HUDEP-2 (cell line): Measurements from ENCODE around the gene P3H2.
"Not testable (repeated sequence)": the region's sequence is repeated elsewhere in the genome, so short reads cannot be mapped to it uniquely, and the experiment has no call there.

Experiments used
- DNase-seq, 76 experiments: peaks; one replicate each; lab custom pipeline; 2025; ENCODE audit not compliant: unreplicated experiment in 76 of 76; lab: John Stamatoyannopoulos, UW

Gene P3H2, protein sequence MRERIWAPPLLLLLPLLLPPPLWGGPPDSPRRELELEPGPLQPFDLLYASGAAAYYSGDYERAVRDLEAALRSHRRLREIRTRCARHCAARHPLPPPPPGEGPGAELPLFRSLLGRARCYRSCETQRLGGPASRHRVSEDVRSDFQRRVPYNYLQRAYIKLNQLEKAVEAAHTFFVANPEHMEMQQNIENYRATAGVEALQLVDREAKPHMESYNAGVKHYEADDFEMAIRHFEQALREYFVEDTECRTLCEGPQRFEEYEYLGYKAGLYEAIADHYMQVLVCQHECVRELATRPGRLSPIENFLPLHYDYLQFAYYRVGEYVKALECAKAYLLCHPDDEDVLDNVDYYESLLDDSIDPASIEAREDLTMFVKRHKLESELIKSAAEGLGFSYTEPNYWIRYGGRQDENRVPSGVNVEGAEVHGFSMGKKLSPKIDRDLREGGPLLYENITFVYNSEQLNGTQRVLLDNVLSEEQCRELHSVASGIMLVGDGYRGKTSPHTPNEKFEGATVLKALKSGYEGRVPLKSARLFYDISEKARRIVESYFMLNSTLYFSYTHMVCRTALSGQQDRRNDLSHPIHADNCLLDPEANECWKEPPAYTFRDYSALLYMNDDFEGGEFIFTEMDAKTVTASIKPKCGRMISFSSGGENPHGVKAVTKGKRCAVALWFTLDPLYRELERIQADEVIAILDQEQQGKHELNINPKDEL

DNA sequence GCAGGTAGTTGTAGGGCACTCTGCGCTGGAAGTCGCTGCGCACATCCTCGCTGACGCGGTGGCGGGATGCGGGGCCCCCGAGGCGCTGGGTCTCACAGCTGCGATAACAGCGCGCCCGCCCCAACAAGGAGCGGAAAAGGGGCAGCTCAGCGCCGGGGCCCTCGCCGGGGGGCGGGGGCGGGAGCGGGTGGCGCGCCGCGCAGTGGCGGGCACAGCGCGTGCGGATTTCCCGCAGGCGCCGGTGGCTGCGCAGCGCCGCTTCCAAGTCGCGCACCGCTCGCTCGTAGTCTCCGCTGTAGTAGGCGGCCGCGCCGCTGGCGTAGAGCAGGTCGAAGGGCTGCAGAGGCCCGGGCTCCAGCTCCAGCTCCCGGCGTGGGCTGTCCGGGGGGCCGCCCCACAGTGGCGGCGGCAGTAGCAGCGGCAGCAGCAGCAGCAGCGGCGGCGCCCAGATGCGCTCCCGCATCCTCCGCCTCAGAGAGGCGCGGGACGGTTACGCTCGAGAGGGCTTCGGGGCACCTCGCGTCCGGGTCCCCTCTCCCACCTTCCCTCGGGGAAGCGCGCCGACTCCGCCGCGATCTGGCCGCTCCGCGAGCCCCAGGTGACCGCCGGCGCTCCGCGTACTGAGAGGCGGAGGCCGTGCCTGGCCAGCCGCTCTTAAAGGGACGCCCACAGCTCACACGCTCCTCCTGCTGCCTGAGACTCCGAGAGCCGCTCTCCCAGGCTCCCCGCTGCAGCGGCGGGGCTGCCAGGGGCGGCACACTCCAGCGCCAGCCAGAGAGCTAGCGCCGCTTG, at the start of gene P3H2:
P3H2 (minus strand) TSS at position 629 of the 792 bp plus-strand sequence; CDS start at position 463, 166 bp downstream.
- peak in 2 of 76 experiments; percentile 0 to 3 for DNase-seq

DNA sequence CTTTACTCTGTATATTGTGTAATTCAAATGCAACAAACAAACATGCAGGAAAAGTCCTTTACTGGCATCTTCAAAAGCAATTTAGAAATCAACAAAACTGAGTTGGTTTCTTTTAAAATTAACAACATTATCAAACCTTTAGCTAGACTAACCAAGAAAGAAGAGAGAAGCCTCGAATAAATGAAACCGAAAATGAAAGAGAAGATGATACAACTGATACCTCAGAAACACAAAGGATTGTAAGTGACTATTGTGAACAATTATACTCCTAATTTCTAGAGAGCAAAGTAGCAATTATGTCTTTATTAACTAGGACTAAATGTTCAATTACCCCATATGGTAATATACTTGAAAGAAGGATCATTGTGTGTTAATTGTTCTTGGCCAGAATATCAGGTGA, 49.2 kb upstream of the P3H2 start:
- no peak for DNase-seq

DNA sequence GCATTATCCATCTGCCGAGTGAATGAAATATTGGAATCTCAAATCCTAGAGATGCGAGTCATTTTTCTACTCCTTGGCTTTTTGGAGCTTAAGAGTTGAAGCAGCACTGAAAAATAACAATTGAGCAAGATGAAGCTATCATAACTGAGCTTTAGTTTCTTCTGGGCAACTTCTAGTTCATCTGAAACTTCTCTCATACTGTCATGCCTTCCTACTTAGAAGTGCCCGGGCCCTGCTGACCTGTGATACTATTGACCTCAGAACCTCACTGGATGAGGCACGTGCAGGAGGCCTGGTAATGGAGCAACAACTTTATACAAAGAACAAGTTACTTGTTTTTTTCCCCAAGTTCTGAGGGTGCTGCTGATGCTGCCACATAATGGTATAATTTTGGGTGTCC, 48.5 kb upstream of the P3H2 start:
- no peak for DNase-seq

DNA sequence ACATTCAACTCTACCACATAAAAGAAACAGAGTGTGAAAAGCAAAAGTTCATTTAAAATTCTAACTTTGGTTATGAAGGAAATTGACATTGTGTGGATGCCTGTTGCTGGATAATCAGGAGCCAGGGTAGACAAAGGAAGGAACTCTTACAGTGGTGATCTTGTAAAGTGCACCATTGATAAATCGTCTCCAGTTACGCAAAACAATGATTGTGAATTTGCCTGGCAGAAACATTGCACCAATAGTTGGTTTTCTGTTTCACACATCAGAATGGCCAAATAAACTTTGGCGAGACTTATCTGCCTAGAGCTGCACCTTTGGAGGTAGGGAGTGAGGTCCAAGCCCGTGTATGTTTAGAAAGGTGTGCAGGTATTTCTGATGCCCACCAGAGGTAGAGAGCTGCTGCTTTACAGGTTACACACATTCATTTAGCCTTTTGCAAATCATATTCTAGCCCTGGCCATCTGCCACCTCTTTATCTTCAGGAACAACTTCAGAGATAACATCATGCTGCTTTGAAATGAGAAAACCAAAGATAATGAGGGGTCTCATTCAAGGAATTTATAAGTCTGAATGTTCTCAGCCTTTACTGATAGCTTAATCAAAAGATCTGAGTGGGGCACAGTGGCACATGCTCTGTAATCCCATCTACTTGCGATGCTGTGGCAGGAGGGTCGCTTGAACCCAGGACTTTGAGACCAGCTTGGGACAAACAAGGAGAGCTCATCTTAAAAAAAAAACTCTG, 47.4 kb upstream of the P3H2 start:
- DNase-seq = no peak

DNA sequence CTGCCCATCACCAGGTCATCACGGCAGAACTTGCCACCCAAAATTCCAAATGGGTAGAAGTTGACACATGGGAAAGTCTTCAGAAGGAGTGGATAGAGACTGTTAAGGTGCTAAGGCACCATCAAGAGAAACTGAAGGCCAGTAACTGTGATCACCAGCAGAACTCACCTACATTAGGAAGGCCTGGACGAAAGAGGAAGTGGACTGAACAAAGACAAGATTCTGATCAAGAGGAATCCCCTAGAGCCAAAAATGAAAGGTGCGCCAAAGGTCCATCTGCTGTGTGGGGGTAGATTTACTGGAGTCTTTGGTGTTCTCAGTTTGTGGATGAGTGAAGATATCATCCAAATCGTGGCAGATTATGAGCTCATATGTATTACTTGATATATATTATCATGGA, 46.3 kb upstream of the P3H2 start:
- DNase-seq = no peak

- no peak for DNase-seq
Measured at GRCh38 chr3:190165253-190165652, 44.6 kb upstream of the P3H2 start.

- DNase-seq = not testable (repeated sequence)
Measured at GRCh38 chr3:190162013-190162412, 41.3 kb upstream of the P3H2 start.

GRCh38 chr3:190159902-190160435, 39.3 kb upstream of the P3H2 start:
- no peak for DNase-seq

- no peak for DNase-seq
Measured at GRCh38 chr3:190158261-190158660, 37.6 kb upstream of the P3H2 start.

DNA sequence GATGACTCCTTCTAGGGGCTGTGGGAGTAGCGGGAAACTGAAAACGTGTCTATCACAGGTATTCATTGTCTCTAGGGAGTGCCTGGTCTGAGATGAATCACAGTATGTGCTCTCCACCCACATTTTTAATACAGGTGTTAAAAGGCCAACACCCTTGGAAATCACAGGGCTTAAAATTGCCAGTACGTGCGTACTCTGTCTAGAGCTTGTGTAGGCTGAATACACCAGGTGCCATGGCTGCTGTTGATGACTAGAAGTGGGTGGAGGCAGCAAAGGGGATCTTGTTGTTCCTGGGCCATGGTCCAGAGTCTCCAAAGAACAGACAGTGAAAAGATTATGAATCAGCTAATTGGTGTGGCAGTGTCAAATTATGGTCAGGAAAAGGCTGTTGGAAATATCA, 35.1 kb upstream of the P3H2 start:
- no peak for DNase-seq

- DNase-seq = no peak
Measured at GRCh38 chr3:190150681-190151080, 30.0 kb upstream of the P3H2 start.

- DNase-seq = not testable (repeated sequence)
Measured at GRCh38 chr3:190149830-190150619, 29.3 kb upstream of the P3H2 start.

DNA sequence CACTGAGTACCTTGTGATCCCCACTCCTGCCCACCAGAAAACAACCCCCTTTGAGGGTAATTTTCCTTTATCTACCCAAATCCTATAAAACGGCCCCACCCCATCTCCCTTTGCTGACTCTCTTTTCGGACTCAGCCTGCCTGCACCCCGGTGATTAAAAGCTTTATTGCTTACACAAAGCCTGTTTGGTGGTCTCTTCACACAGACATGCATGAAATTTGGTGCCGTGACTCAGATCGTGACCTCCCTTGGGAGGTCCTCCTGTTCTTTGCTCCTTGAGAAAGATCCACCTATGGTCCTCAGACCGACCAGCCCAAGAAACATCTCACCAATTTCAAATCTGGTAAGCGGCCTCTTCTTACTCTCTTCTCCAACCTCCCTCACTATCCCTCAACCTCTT, 24.1 kb upstream of the P3H2 start:
- DNase-seq = not testable (repeated sequence)

DNA sequence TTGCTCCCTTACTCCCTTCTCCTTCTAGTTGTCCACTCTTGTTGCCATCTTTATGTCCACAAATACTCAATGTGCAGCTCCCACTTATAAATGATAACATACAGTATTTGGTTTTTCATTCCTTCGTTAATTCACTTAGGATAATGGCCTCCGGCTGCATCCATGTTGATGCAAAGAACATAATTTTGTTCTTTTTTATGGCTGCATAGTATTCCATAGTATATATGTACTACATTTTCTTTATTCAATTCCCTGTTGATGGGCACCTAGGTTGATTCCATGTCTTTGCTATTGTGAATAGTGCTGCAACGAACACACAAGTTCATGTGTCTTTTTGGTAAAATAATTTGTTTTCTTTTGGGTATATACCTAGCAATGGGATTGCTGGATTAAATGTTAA, 21.3 kb upstream of the P3H2 start:
- DNase-seq = no peak

GRCh38 chr3:190139365-190139764, 18.7 kb upstream of the P3H2 start:
- no peak for DNase-seq

DNA sequence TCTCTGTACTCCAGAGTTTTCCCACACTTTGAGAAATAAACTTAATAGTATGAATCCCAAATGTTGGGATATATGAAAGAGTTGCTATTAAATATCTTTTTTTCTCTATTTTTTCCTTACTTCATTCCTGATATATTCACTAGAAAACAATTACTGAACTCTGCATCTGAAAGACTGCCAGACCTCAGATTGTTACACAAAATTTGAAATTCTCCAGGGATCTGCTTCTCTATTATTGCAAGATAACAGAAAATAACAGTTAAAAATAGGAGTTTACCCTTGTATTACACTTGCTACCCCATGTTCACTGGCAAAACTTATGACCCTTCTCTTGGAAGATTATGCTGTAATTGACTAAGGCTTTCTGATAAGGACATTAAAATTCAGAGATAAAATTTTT, 11.7 kb upstream of the P3H2 start:
- DNase-seq = no peak

DNA sequence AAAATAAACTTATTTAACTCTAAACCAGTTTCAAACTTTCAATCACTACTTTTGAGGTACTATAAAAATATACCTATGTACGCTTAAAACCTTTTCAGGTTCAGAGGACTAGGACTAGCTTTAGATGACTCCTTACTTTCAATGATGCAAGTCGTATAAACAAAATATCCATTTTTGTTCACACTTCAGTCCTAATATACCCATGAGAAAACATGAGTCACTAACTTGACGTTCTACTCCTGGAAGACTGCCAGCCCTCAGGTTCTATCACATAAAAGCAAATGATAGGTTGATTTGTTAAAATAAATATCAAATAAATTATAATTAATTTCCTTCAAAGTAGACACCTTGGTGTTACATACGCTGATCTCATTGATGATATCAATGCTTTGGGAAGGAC, 10.6 kb upstream of the P3H2 start:
- DNase-seq = no peak

GRCh38 chr3:190130696-190131095, 10.0 kb upstream of the P3H2 start:
- DNase-seq = no peak

- no peak for DNase-seq
Measured at GRCh38 chr3:190130037-190130436, 9.3 kb upstream of the P3H2 start.

GRCh38 chr3:190127797-190128196, 7.1 kb upstream of the P3H2 start:
- DNase-seq = no peak
